DOHH2 (cell line): ENCODE results near the gene MTG1.

ENCODE experiments used
- CTCF ChIP-seq: fragments of 200-600 bp; sonication (generic); IDR thresholded peaks from one replicate; pipeline ENCODE4 v1.5.1; 2014; ENCODE audit warnings: antibody characterized with exemption, mild to moderate bottlenecking, low read depth, low read length; ENCODE audit not compliant: poor library complexity, severe bottlenecking
- EZH2phosphoT487 ChIP-seq: fragments of 200-600 bp; sonication (generic); IDR thresholded peaks from 2 replicates; pipeline ENCODE4 v1.6.1; 2017; ENCODE audit warnings: borderline replicate concordance, mild to moderate bottlenecking, antibody characterized with exemption, low read length, moderate library complexity, mixed read lengths

GRCh38 chr10:133373174-133374090 is 20.5 kb upstream of the MTG1 start, which contains the start of gene ECHS1:
- TF ChIP-seq CTCF, result no peak
- TF ChIP-seq EZH2phosphoT487, result no peak
